HCT116 (cell line): ENCODE measurements around the gene ARHGAP9.

Experiments
- CEBPB ChIP-seq: IDR thresholded peaks from 2 replicates; pipeline ENCODE4 v1.6.1; 2012; ENCODE audit warnings: low read depth
- EZH2 ChIP-seq: fragments of 200-600 bp; sonication (generic); IDR thresholded peaks from 2 replicates; pipeline ENCODE4 v1.6.1; 2017; ENCODE audit warnings: antibody characterized with exemption, mixed run types
- EZH2phosphoT487 ChIP-seq: fragments of 200-600 bp; IDR thresholded peaks from 2 replicates; pipeline ENCODE4 v1.6.1; 2018; ENCODE audit warnings: antibody characterized with exemption, borderline replicate concordance
- POLR2A ChIP-seq: IDR thresholded peaks from 2 replicates; pipeline ENCODE4 v1.7.0; 2011; ENCODE audit warnings: borderline replicate concordance; ENCODE audit not compliant: insufficient read depth, insufficient read length; ENCODE audit errors: extremely low read depth
- POLR2AphosphoS5 ChIP-seq: IDR thresholded peaks from 2 replicates; pipeline ENCODE4 v1.6.1; 2011; ENCODE audit warnings: mild to moderate bottlenecking, low read depth, low read length, moderate library complexity
- SP1 ChIP-seq: IDR thresholded peaks from 2 replicates; pipeline ENCODE4 v1.6.1; 2012; ENCODE audit warnings: low read depth
- YY1 ChIP-seq: IDR thresholded peaks from 2 replicates; pipeline ENCODE4 v1.6.1; 2011; ENCODE audit warnings: low read length, low read depth, moderate library complexity, mild to moderate bottlenecking; ENCODE audit not compliant: insufficient replicate concordance; ENCODE audit errors: extremely low read depth
- TF ChIP-seq, protein P1 (sequence below), 3 experiments: fragments of 200-600 bp in 1 of 3; sonication (generic) in 1 of 3; IDR thresholded peaks in 2 of 3; conservative IDR thresholded peaks in 1 of 3; 2 replicates each; pipeline ENCODE4 v1.5.1; 2012 to 2017; ENCODE audit warnings: low read depth in 2 of 3, low read length in 2 of 3, antibody characterized with exemption in 1 of 3, borderline replicate concordance in 1 of 3, control low read depth in 1 of 3, mild to moderate bottlenecking in 1 of 3, mixed read lengths in 1 of 3, mixed run types in 1 of 3, moderate library complexity in 1 of 3; ENCODE audit not compliant: insufficient read depth in 1 of 3
- TF ChIP-seq, protein P2 (sequence below): IDR thresholded peaks from 2 replicates; pipeline ENCODE4 v1.6.1; 2012; ENCODE audit warnings: low read depth
- TF ChIP-seq, protein P3 (sequence below): IDR thresholded peaks from 2 replicates; pipeline ENCODE4 v1.6.1; 2012

DNA sequence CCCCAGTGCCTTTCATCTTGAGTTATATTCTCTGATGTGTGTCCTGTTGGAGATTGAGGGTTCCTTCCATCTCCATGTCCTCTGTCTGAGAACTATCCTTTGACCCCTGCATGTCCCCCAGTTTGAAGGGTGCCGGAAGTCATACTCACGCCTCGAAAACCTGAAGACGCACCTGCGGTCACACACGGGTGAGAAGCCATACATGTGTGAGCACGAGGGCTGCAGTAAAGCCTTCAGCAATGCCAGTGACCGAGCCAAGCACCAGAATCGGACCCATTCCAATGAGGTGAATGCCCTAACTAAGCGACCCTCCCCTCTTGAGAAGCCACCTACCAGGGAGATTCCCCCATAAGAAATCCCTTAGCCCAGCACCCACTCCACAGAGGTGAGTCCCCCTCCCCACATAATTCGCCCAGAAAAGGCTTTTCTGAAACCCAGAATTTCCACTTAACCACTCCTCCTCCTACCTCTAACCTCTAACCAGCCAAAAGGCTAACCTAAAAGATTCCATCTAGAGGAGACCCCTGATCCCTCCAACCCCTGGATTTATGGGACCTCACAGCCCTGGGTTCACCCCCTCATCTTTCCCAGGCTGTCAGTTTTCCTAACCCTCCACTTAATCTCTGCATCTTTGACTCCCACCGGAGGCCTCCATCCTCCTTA, 12.3 kb downstream of the ARHGAP9 start:
- TF ChIP-seq POLR2A (no peak), EZH2 (no peak), POLR2AphosphoS5 (no peak), EZH2phosphoT487 (no peak), CEBPB (no peak), YY1 (no peak), SP1 (no peak)
- TF ChIP-seq, protein P1, sequence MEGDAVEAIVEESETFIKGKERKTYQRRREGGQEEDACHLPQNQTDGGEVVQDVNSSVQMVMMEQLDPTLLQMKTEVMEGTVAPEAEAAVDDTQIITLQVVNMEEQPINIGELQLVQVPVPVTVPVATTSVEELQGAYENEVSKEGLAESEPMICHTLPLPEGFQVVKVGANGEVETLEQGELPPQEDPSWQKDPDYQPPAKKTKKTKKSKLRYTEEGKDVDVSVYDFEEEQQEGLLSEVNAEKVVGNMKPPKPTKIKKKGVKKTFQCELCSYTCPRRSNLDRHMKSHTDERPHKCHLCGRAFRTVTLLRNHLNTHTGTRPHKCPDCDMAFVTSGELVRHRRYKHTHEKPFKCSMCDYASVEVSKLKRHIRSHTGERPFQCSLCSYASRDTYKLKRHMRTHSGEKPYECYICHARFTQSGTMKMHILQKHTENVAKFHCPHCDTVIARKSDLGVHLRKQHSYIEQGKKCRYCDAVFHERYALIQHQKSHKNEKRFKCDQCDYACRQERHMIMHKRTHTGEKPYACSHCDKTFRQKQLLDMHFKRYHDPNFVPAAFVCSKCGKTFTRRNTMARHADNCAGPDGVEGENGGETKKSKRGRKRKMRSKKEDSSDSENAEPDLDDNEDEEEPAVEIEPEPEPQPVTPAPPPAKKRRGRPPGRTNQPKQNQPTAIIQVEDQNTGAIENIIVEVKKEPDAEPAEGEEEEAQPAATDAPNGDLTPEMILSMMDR (IDR thresholded peaks at IDR 0.05 in 2 of 3, conservative IDR thresholded peaks at IDR 0.05 in 1 of 3; ENCODE audit: borderline replicate concordance in 1 of 3, insufficient read depth in 1 of 3, low read depth in 2 of 3, low read length in 2 of 3) = no peak
- TF ChIP-seq, protein P2, sequence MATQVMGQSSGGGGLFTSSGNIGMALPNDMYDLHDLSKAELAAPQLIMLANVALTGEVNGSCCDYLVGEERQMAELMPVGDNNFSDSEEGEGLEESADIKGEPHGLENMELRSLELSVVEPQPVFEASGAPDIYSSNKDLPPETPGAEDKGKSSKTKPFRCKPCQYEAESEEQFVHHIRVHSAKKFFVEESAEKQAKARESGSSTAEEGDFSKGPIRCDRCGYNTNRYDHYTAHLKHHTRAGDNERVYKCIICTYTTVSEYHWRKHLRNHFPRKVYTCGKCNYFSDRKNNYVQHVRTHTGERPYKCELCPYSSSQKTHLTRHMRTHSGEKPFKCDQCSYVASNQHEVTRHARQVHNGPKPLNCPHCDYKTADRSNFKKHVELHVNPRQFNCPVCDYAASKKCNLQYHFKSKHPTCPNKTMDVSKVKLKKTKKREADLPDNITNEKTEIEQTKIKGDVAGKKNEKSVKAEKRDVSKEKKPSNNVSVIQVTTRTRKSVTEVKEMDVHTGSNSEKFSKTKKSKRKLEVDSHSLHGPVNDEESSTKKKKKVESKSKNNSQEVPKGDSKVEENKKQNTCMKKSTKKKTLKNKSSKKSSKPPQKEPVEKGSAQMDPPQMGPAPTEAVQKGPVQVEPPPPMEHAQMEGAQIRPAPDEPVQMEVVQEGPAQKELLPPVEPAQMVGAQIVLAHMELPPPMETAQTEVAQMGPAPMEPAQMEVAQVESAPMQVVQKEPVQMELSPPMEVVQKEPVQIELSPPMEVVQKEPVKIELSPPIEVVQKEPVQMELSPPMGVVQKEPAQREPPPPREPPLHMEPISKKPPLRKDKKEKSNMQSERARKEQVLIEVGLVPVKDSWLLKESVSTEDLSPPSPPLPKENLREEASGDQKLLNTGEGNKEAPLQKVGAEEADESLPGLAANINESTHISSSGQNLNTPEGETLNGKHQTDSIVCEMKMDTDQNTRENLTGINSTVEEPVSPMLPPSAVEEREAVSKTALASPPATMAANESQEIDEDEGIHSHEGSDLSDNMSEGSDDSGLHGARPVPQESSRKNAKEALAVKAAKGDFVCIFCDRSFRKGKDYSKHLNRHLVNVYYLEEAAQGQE = no peak
- TF ChIP-seq, protein P3, sequence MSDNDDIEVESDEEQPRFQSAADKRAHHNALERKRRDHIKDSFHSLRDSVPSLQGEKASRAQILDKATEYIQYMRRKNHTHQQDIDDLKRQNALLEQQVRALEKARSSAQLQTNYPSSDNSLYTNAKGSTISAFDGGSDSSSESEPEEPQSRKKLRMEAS = no peak
